Measurements from ENCODE around the gene ANKRD39. TPM values are rescaled to one million over a fixed set of nuclear protein-coding genes. Genes with fewer than 3 reads are reported as not detected.

ANKRD39 gene
- total and polyA plus RNA-seq, 2 donors (not counting 1 experiment from before 2014, with no cell fraction given): 14.8 to 19.3 TPM

DNA sequence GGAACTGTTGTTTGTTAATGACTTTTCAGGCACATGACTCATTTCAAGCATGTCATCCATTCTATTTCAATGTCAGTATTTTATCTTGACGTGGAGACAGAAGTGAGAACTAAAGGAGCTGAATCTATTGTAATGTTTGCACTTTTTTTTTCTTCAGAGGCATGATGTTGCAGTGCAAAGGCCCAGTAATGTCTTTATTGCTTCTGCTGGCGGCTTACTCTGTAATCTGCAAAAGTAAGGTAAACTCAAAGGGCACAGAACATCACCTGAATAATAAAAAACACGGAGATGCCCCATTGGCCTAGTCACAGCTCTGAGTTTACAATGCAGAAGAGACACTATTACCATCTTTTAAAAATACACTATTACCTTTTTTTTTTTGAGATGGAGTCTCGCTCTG is 44.2 kb downstream of the ANKRD39 start:
- Histone ChIP-seq H3K27ac (ENCODE audit: low read length in 2 of 2) (no peak overlapping the region), H3K27me3 (replicated peaks in 1 of 4; ENCODE audit: control extremely low read depth in 1 of 4, control insufficient read depth in 3 of 4, insufficient read depth in 4 of 4, low read length in 3 of 4) (no peaks in the 10 kb centered on the region), H3K4me3 (ENCODE audit: control extremely low read depth in 1 of 5, extremely low read depth in 1 of 5, insufficient read depth in 1 of 5, low read depth in 2 of 5, low read length in 4 of 5) (no peak overlapping the region), H4K20me1 (ENCODE audit: control insufficient read depth, insufficient read depth, low read length, poor library complexity, severe bottlenecking) (peaks cover 18% of the 10 kb centered on the region), H3K9me3 (ENCODE audit: control extremely low read depth in 1 of 3, control insufficient read depth in 2 of 3, insufficient read depth in 1 of 3, low read length in 2 of 3) (no peaks in the 10 kb centered on the region), H2AFZ (ENCODE audit: insufficient read depth, low read depth, low read length, poor library complexity, severe bottlenecking) (no peak overlapping the region), H3K4me1 (ENCODE audit: control insufficient read depth in 2 of 2, insufficient read depth in 2 of 2, low read length in 2 of 2) (peaks cover 21 to 22% of the 10 kb centered on the region in 2 donors), H3K9ac (ENCODE audit: low read length) (no peak overlapping the region), H3K4me2 (replicated peaks; ENCODE audit: low read depth, low read length, poor library complexity, severe bottlenecking) (no peak overlapping the region), H3K36me3 (replicated peaks in 1 of 2; ENCODE audit: control extremely low read depth in 1 of 2, control insufficient read depth in 1 of 2, extremely low read depth in 1 of 2, insufficient read depth in 2 of 2, low read length in 1 of 2) (peaks cover 0 to 28% of the 10 kb centered on the region in 2 experiments), H3K79me2 (ENCODE audit: control insufficient read depth, insufficient read depth, low read length) (peaks cover 18% of the 10 kb centered on the region)
- CTCF ChIA-PET: interaction anchor here (0.7 to 1.6 kb wide), 4 partner anchors 10 to 137 kb away, joined by 3 to 6 read pairs (median 4); partner anchors contain the start of gene ANKRD39
- Mint-ChIP-seq H3K27me3 (no peaks in the 10 kb centered on the region), H3K9me3 (ENCODE audit: insufficient read depth) (no peaks in the 10 kb centered on the region), H3K4me3 (peak overlapping the region; percentile 11), H3K27ac (no peak overlapping the region), H3K4me1 (peaks cover 31% of the 10 kb centered on the region)
- intact Hi-C loops (cut with micrococcal nuclease): loop anchor here (2.0 kb wide), 1 partner anchor 13 kb away; no protein-coding TSS in a partner anchor
- 100% methylated on average over 2 of the region's 4 CpGs for WGBS (ENCODE audit: insufficient coverage)
- POLR2A ChIA-PET: interaction anchor here (0.6 kb wide), 1 partner anchor 9 kb away, joined by 7 read pairs; no protein-coding TSS in a partner anchor
- DNase-seq (no peak), ATAC-seq (ENCODE audit: low read depth) (no peak)
- no peak for TF ChIP-seq EZH2 (IDR thresholded peaks at IDR 0.05; ENCODE audit: borderline replicate concordance, insufficient read depth, low read depth, low read length, poor library complexity, severe bottlenecking)
- TF ChIP-seq, protein P1, sequence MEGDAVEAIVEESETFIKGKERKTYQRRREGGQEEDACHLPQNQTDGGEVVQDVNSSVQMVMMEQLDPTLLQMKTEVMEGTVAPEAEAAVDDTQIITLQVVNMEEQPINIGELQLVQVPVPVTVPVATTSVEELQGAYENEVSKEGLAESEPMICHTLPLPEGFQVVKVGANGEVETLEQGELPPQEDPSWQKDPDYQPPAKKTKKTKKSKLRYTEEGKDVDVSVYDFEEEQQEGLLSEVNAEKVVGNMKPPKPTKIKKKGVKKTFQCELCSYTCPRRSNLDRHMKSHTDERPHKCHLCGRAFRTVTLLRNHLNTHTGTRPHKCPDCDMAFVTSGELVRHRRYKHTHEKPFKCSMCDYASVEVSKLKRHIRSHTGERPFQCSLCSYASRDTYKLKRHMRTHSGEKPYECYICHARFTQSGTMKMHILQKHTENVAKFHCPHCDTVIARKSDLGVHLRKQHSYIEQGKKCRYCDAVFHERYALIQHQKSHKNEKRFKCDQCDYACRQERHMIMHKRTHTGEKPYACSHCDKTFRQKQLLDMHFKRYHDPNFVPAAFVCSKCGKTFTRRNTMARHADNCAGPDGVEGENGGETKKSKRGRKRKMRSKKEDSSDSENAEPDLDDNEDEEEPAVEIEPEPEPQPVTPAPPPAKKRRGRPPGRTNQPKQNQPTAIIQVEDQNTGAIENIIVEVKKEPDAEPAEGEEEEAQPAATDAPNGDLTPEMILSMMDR (IDR thresholded peaks at IDR 0.05): no peak

DNA sequence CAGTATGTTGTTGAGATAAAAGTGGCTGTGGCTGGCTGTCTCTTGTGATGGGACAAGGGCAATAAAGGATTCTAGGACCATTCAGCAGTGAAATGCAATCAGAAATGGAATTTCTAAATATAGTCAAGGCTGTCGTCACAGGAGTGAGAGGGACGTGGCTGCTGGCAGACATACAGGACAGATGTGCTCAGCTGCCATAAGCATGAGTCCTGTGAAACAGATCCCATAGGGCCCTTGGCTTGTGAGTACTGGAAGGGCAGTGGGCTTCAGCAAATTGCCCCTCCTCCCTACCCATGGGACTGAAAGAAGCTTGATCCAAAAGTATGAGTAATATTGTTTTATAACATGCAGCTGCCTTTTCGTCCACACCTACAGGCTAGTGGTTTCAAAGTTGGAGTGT is 45.9 kb downstream of the ANKRD39 start:
- no peak for ATAC-seq (ENCODE audit: low read depth)

More for the DNA sequence above, 45.9 kb downstream of the ANKRD39 start:
- POLR2A ChIA-PET: interaction anchor here (1.1 kb wide), 1 partner anchor 37 kb away, joined by 8 read pairs; no protein-coding TSS in a partner anchor
- Histone ChIP-seq H2AFZ (ENCODE audit: insufficient read depth, low read depth, low read length, poor library complexity, severe bottlenecking) (no peak overlapping the region), H3K27me3 (replicated peaks in 1 of 4; ENCODE audit: control extremely low read depth in 1 of 4, control insufficient read depth in 3 of 4, insufficient read depth in 4 of 4, low read length in 3 of 4) (no peaks in the 10 kb centered on the region), H4K20me1 (ENCODE audit: control insufficient read depth, insufficient read depth, low read length, poor library complexity, severe bottlenecking) (peaks cover under 1% of the 10 kb centered on the region), H3K9me3 (ENCODE audit: control extremely low read depth in 1 of 3, control insufficient read depth in 2 of 3, insufficient read depth in 1 of 3, low read length in 2 of 3) (no peaks in the 10 kb centered on the region), H3K4me1 (ENCODE audit: control insufficient read depth in 2 of 2, insufficient read depth in 2 of 2, low read length in 2 of 2) (peaks cover 13 to 17% of the 10 kb centered on the region in 2 donors), H3K79me2 (ENCODE audit: control insufficient read depth, insufficient read depth, low read length) (peaks cover 1% of the 10 kb centered on the region), H3K36me3 (replicated peaks in 1 of 2; ENCODE audit: control extremely low read depth in 1 of 2, control insufficient read depth in 1 of 2, extremely low read depth in 1 of 2, insufficient read depth in 2 of 2, low read length in 1 of 2) (peaks cover 0 to 29% of the 10 kb centered on the region in 2 experiments), H3K4me2 (replicated peaks; ENCODE audit: low read depth, low read length, poor library complexity, severe bottlenecking) (no peak overlapping the region), H3K9ac (ENCODE audit: low read length) (no peak overlapping the region), H3K27ac (ENCODE audit: low read length in 2 of 2) (no peak overlapping the region), H3K4me3 (ENCODE audit: control extremely low read depth in 1 of 5, extremely low read depth in 1 of 5, insufficient read depth in 1 of 5, low read depth in 2 of 5, low read length in 4 of 5) (no peak overlapping the region)
- CTCF ChIA-PET: no interaction called here
- no peaks in the 10 kb centered on the region for H3K9me3 Mint-ChIP-seq (ENCODE audit: insufficient read depth)
- no peaks in the 10 kb centered on the region for H3K27me3 Mint-ChIP-seq
- intact Hi-C loops (cut with micrococcal nuclease): no loop called here
- TF ChIP-seq EZH2 (IDR thresholded peaks at IDR 0.05; ENCODE audit: borderline replicate concordance, insufficient read depth, low read depth, low read length, poor library complexity, severe bottlenecking): no peak
- TF ChIP-seq, protein P1 (IDR thresholded peaks at IDR 0.05): no peak
- no peak for DNase-seq
- H3K4me3 Mint-ChIP-seq: no peak overlapping the region
- peaks cover 25% of the 10 kb centered on the region for H3K4me1 Mint-ChIP-seq
- peak overlapping the region; percentile 38 for H3K27ac Mint-ChIP-seq
- WGBS (ENCODE audit: insufficient coverage): 80% methylated on average over 2 of the region's 3 CpGs

Data from B cell (primary cell).